HG03469 (cell line): Measurements from ENCODE around the gene VAX1.
"Not testable (repeated sequence)": the region's sequence is repeated elsewhere in the genome, so short reads cannot be mapped to it uniquely, and the experiment has no call there.

Source experiments
- ATAC-seq: cut with Tn5 transposase; IDR thresholded peaks from one replicate; pipeline ENCODE4 v1.9.1; 2021; ENCODE audit warnings: mild to moderate bottlenecking, moderate library complexity, moderate number of reproducible peaks; ENCODE audit not compliant: unreplicated experiment

The VAX1 gene

GRCh38 chr10:117084421-117085246 is 53.4 kb downstream of the VAX1 start:
- not testable (repeated sequence) for ATAC-seq
